ENCODE results near the gene OR2M5.

The OR2M5 gene

DNA sequence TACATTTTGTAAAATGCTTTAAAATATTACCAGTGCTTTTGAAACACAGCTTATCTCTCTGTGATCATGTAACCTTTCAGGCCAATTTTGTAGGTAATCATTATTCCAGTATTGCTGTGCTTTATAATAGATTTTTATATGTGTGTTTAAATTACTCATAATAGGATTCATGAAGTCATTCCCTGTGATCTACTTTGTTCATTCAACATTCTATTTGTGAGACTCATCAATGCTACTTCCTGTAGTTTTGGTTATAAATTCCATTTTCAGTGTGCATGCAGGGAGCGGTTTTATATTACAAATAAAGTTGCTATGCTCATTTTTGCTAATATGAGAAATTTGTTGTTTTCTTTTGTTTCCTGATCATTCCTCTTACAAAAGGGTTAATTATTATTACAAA, 4.1 kb upstream of the OR2M5 start:
- no peak for DNase-seq (ENCODE audit: low spot score)
- TF ChIP-seq, protein P1, sequence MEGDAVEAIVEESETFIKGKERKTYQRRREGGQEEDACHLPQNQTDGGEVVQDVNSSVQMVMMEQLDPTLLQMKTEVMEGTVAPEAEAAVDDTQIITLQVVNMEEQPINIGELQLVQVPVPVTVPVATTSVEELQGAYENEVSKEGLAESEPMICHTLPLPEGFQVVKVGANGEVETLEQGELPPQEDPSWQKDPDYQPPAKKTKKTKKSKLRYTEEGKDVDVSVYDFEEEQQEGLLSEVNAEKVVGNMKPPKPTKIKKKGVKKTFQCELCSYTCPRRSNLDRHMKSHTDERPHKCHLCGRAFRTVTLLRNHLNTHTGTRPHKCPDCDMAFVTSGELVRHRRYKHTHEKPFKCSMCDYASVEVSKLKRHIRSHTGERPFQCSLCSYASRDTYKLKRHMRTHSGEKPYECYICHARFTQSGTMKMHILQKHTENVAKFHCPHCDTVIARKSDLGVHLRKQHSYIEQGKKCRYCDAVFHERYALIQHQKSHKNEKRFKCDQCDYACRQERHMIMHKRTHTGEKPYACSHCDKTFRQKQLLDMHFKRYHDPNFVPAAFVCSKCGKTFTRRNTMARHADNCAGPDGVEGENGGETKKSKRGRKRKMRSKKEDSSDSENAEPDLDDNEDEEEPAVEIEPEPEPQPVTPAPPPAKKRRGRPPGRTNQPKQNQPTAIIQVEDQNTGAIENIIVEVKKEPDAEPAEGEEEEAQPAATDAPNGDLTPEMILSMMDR (IDR thresholded peaks at IDR 0.05; ENCODE audit: extremely low read depth, missing control alignments) = no peak

DNA sequence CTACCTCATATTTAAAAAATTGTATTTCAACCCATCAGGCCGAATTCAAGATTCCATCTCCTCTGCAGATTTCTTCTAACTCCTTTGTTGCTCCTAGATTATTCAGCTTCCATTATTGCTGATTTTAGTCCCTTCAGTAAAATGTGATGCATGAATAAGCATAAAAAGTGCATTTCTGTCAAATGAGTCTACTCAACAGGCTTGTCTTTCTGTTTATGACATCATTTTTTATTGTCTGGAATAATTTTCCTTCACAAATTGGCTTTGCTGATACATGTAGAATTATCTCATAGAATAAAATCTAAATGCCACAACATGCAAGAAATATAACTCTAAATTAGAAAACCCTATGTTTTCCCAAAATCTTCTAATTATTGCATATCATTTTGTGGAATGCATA, 1.6 kb upstream of the OR2M5 start:
- no peak for DNase-seq (ENCODE audit: low spot score)
- TF ChIP-seq, protein P1 (IDR thresholded peaks at IDR 0.05; ENCODE audit: extremely low read depth, missing control alignments) = no peak

DNA sequence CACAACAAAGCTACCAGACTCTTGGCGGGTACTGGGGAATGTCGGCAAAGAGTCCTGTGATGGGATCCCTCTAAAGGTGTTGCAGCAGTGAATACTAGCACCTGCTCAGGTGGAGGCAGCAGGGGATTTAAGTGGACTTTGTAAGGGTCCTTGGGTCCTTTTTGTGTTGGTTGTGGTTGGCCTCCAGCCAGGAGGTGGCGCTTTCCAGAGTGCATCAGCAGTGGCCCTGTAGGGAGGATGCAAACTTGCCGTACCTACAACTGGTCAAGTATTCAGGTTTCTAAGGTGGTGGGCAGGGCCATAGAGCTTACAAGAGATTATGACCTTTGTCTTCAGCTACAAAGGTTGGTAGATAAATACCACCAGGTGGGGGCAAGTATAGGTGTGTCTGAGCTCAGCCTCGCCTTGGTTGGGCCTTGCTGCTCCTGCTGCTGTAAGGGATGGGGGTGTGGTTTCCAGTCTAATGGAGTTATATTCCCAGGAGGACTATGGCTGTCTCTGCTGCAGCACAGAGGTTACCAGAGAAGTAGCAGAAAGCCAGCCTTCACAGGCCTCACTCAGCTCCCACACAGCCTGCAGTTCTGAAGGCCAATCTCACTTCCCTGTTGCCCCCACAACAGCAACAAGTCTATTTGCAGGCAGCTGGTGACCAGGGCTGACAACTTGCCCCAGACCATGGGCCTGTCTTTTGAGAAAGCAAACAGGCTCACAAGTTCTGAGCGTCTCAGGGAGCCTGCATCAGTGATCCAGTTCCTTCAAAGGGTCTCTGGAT, 7.3 kb downstream of the OR2M5 start:
- DNase-seq (ENCODE audit: low spot score) = no peak

DNA sequence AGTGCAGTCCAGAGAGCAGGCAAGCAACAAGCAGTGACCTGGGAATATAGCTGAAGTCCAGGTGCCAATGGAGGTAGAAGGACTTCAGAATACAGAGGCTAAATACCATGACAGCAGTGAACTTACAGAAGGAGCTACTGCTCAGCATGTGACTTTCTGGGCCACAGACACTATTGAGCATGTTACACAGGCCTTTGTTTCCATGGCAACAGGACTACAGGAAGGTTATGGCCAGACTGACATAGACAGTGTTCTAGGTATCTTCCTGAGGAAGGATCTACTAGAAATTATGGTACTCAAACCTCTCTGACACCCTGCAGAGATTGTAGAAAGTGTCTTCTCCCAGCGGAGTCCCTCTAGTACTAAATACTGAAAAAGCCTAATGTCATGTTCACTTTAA, 11.0 kb downstream of the OR2M5 start:
- DNase-seq (ENCODE audit: low spot score) = no peak
- TF ChIP-seq, protein P1 (IDR thresholded peaks at IDR 0.05; ENCODE audit: extremely low read depth, missing control alignments) = no peak

More for the DNA sequence above, 7.3 kb downstream of the OR2M5 start:
- TF ChIP-seq, protein P1 (IDR thresholded peaks at IDR 0.05; ENCODE audit: extremely low read depth, missing control alignments) = no peak

DNA sequence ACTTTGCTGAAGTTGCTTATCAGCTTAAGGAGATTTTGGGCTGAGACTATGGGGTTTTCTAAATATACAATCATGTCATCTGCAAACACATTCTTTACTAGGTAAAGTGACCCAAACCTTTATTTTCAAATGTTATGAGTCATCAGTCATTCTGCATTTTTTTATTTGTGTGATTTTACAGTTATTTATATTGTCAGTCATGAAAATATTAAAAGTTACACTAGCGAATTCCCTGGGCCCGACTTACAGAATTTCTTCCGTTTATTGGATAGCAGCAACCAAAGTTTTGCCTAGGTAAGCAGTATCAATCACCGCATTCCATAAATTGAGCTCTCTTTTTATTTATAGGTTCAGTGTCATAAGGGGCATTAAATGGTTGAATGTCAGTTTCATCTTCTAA, 13.8 kb downstream of the OR2M5 start:
- TF ChIP-seq, protein P1 (IDR thresholded peaks at IDR 0.05; ENCODE audit: extremely low read depth, missing control alignments) = no peak
- DNase-seq (ENCODE audit: low spot score) = no peak

DNA sequence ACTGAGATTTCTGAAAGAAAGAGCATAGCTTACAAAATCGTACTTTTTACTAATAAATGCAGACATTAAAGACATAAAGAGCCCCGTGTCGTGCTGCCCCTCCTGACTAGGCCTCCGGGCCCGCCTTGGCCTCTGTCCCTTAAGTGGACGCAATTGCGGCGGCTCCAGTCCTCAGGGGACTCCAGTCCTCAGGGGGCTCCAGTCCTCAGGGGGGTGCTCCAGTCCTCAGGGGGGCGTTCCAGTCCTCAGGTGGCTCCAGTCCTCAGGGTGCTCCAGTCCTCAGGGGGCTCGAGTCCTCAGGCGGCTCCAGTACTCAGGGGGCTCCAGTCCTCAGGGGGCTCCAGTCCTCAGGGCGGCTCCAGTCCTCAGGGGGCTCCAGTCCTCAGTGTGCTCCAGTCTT, 19.1 kb downstream of the OR2M5 start:
- TF ChIP-seq, protein P1 (IDR thresholded peaks at IDR 0.05; ENCODE audit: extremely low read depth, missing control alignments) = no peak
- no peak for DNase-seq (ENCODE audit: low spot score)

DNA sequence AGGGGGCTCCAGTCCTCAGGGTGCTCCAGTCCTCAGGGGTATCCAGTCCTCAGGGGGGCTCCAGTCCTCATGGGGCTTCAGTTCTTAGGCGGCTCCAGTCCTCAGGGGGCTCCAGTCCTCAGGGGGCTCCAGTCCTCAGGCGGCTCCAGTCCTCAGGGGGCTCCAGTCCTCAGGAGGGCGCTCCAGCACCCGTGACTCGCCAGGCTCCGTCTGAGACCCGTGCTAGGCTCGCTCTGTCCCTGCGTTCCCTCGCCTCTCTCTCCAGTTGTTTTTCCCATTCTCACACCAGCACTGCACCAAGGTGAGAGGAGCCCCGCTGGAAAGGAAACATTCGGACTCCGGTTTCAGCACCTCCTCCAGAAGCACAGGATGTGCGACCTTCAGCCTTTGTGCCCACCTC, 20.2 kb downstream of the OR2M5 start:
- no peak for DNase-seq (ENCODE audit: low spot score)
- TF ChIP-seq, protein P1 (IDR thresholded peaks at IDR 0.05; ENCODE audit: extremely low read depth, missing control alignments) = no peak
